Esophagus muscularis mucosa (tissue), 4 donors: ENCODE data around the gene CELF2.

Experiments used
- CTCF ChIP-seq, 3 experiments: fragments of 200-600 bp in 2 of 3; fragments of 450-650 bp in 1 of 3; sonication (generic) in 2 of 3; IDR thresholded peaks; one replicate each; pipeline ENCODE4 v1.5.1; 2017 to 2019; ENCODE audit warnings: antibody characterized with exemption in 3 of 3, mild to moderate bottlenecking in 2 of 3, moderate library complexity in 1 of 3
- EP300 ChIP-seq: sonication (generic); formaldehyde crosslinking; IDR thresholded peaks from one replicate; pipeline ENCODE4 v1.6.1; 2017; ENCODE audit warnings: antibody characterized with exemption
- POLR2A ChIP-seq: fragments of 450-650 bp; IDR thresholded peaks from one replicate; pipeline ENCODE4 v1.6.1; 2017; ENCODE audit warnings: antibody characterized with exemption, moderate library complexity, mild to moderate bottlenecking, low read depth
- POLR2AphosphoS5 ChIP-seq, 2 donors: sonication (generic); formaldehyde crosslinking; IDR thresholded peaks; one replicate each; pipeline ENCODE4 v1.6.1; 2017; ENCODE audit warnings: antibody characterized with exemption in 2 of 2

- TF ChIP-seq CTCF (IDR thresholded peaks at IDR 0.05): no peak
- no peak for TF ChIP-seq EP300
- no peak for TF ChIP-seq POLR2AphosphoS5 (IDR thresholded peaks at IDR 0.05)
- TF ChIP-seq POLR2A: no peak
These were observed 305.0 kb downstream of the CELF2 start for GRCh38 chr10:11322698-11323097.
